Fibroblast of villous mesenchyme (primary cell): ENCODE data around the gene ANKAR. TPM values are rescaled to one million over a fixed set of nuclear protein-coding genes. Genes with fewer than 3 reads are reported as not detected.
"Not testable (repeated sequence)": the region's sequence is repeated elsewhere in the genome, so short reads cannot be mapped to it uniquely, and the experiment has no call there.

Experiments
- DNase-seq: peaks from one replicate; pipeline ENCODE4 v3.0.0-alpha.2; 2010; ENCODE audit warnings: low read depth
- H3K4me3 ChIP-seq: 2 replicates; pipeline ENCODE4 v1.5.1; 2011; ENCODE audit warnings: low read depth, mild to moderate bottlenecking, low read length
- CTCF ChIP-seq: IDR thresholded peaks from 2 replicates; pipeline ENCODE4 v1.5.1; 2012; ENCODE audit warnings: low read depth, mild to moderate bottlenecking, low read length; ENCODE audit not compliant: insufficient read depth
- total RNA-seq: library from RNA; depleted of rRNA; stranded (reverse); fragments of >200 nt; gene quantifications from 2 replicates; pipeline ENCODE4 v1.2.3, GENCODE V29; 2012

Gene ANKAR
- total RNA-seq, 1 donor, result 5.6 TPM

- no peak for TF ChIP-seq CTCF
- H3K4me3 ChIP-seq, result no peak overlapping the region
- DNase-seq, result no peak
These were observed 32.9 kb upstream of the ANKAR start for GRCh38 chr2:189641590-189641989.

DNA sequence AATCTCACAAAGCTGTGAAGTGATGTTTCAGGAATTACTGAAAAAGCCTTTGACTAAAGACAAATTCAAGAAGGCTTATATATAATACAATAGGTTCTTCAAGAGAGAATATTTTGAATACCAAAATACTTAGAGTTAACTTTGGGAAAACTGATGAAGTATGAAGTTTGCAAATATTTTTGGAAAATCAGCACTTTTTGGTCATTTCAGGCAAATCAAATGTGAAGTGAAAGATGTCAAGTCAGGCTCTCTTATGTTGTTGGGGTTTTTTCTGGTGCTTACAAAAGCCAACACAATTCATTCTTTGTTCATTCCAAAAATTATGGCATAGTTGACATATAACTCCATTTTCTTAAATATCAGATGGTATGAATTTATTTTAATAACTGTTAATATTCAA, 27.9 kb upstream of the ANKAR start:
- TF ChIP-seq CTCF, result no peak
- DNase-seq, result no peak
- no peak overlapping the region for H3K4me3 ChIP-seq

DNA sequence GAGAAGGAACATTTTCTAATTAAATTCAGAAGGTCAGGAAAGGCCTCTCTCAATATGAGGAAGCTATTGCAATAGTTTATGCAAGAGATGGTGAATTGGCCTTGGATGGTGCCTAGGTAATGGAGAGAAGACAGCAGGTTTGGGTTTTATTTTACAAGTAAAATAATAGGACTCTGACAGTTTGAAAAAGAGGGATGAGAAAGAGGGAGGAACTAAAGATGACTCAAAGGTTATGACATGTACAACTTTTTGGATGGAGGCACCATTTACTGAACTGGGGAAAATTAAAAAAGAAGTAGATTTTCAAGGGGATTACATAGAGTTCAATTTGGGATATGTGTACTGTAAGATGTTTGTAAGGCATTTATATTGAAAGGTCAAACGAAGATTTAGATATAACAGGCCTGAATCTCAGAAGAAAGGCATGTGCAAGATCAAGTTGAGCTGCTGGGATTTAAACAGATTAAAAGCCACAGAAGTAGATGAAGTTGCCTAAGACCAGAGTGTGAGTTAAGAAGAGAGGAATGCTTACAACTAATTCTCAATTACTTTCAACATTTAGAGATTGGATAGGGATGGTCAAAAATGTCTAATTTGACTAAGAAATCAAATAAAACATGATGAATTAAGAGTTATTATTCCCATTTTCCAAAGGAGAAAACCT, 25.5 kb upstream of the ANKAR start:
- no peak for TF ChIP-seq CTCF
- DNase-seq, result peak; percentile 92
- H3K4me3 ChIP-seq, result no peak overlapping the region

DNA sequence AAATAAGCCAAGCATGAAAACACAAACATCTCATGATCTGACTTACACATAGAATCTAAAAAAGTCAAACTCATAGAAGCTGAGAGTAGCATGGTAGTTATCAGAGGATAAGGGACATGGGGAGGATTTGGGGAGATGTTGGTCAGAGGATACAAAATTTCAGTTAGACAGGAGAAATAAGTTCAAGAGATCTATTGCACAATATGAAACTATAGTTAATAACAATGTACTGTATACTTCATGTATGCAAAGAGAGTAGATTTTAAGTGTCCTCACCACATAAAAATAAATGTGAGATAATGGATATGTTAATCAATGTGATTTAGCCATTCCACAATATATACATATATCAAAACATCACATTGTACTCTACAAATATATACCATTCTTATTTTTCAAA, 23.2 kb upstream of the ANKAR start:
- TF ChIP-seq CTCF, result no peak
- no peak overlapping the region for H3K4me3 ChIP-seq
- no peak for DNase-seq

DNA sequence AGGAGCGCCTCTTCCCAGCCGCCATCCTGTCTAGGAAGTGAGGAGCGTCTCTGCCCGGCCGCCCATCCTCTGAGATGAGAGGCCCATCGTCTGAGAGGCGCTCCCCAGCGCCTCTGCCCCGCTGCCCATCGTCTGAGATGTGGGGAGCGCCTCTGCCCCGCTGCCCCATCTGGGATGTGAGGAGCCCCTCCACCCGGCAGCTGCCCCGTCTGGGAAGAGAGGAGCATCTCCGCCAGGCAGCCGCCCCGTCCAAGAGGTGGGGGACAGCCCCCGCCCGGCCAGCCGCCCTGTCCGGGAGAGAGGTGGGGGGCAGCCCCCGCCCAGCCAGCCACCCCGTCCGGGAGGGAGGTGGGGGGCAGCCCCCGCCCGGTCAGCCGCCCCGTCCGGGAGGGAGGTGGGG, 21.0 kb upstream of the ANKAR start:
- H3K4me3 ChIP-seq, DNase-seq: not testable (repeated sequence)

GRCh38 chr2:189654641-189655040, 19.8 kb upstream of the ANKAR start:
- no peak for TF ChIP-seq CTCF
- no peak overlapping the region for H3K4me3 ChIP-seq
- peak; percentile 69 for DNase-seq

- peak; percentile 96 for DNase-seq
- no peak overlapping the region for H3K4me3 ChIP-seq
- TF ChIP-seq CTCF, result no peak
These were observed 16.6 kb upstream of the ANKAR start for GRCh38 chr2:189657867-189658266.
